ENCODE measurements around the gene C8G.
A peak's percentile ranks its signal among the peaks of the same experiment; 100 is the strongest.

C8G gene

GRCh38 chr9:136988872-136989271 is 43.8 kb downstream of the C8G start:
- no peak for DNase-seq

GRCh38 chr9:136990242-136990911 is 45.3 kb downstream of the C8G start:
- peak; percentile 19 for DNase-seq

GRCh38 chr9:136991993-136992818 is 47.2 kb downstream of the C8G start, which contains the start of gene PAXX:
Gene PAXX, plus strand, starts transcription at chr9:136992422. Its CDS starts 22 bp downstream, at chr9:136992444.
- DNase-seq, result peak; percentile 85

GRCh38 chr9:136992819-136993369 is 47.9 kb downstream of the C8G start:
- DNase-seq, result no peak

GRCh38 chr9:136994180-136994887 is 49.3 kb downstream of the C8G start:
- no peak for DNase-seq

GRCh38 chr9:136994888-136995230 is 49.8 kb downstream of the C8G start:
- DNase-seq, result no peak

- no peak for DNase-seq
Measured at GRCh38 chr9:136995362-136995761, 50.3 kb downstream of the C8G start.

- DNase-seq, result peak; percentile 27
Measured at GRCh38 chr9:136995772-136996311, 50.8 kb downstream of the C8G start.

Data from COR-L47 (cell line).